Measurements from ENCODE around the gene KLRG1. TPM values are rescaled to one million over a fixed set of nuclear protein-coding genes. Genes with fewer than 3 reads are reported as not detected.

KLRG1 gene
- total and polyA plus RNA-seq, 4 donors, result 0.49 to 6.5 (median 1.6) TPM

DNA sequence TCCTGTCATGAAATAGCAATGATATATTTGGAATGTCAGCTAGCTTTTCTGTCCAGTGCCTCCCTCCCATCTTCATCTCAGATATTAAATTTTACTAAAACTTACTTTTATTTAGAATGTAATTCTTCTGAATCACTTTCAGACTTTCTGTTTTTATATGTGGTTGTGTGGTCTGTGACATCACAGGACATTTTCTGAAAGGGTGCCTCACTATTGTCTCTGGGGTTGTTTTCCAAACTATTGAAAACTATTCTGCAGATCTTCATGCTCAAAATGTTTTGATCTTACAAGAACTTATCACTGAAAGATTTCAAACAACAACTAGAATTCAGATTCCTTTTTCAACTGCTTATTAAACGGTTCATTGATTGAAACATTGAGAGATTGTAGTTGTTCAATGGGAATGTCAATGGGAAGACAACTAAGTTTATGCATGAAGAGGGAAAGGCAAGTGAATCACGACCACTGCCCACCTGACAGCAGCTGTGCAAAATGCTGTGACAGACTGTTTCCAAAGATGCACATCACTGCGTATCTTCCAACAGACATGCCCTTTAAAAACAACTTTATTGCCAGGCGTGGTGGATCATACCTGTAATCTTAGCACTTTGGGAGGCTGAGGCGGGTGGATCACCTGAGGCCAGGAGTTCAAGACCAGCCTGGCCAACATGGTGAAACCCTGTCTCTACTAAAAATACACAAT lies 51.3 kb downstream of the KLRG1 start:
- no peak overlapping the region for H3K9ac ChIP-seq (ENCODE audit: insufficient read depth in 1 of 2, low read length in 2 of 2)
- no peak overlapping the region for H3K27ac ChIP-seq (ENCODE audit: low read depth in 1 of 2, low read length in 1 of 2)
- H3K9me3 ChIP-seq (ENCODE audit: control insufficient read depth in 4 of 4, insufficient read depth in 3 of 4, low read length in 3 of 4), result no peaks in the 10 kb centered on the region
- no peak for ATAC-seq (ENCODE audit: insufficient read depth, low FRiP score)
- no peaks in the 10 kb centered on the region for H3K27me3 ChIP-seq (ENCODE audit: control insufficient read depth in 3 of 3, insufficient read depth in 3 of 3, low read length in 2 of 3)
- no peaks in the 10 kb centered on the region for H3K36me3 ChIP-seq (ENCODE audit: control insufficient read depth in 4 of 4, insufficient read depth in 4 of 4, low read length in 4 of 4)
- no peak for TF ChIP-seq CTCF (IDR thresholded peaks at IDR 0.05; ENCODE audit: control extremely low read depth, extremely low read depth)
- WGBS, 2 donors, result 82 to 85% methylated on average over 5 of the region's 5 CpGs
- H3K4me1 ChIP-seq (ENCODE audit: control insufficient read depth in 5 of 5, insufficient read depth in 5 of 5, low read length in 5 of 5), result no peaks in the 10 kb centered on the region
- no peak for DNase-seq
- H3K4me3 ChIP-seq, result no peak overlapping the region

- H3K4me3 ChIP-seq, result no peak overlapping the region
- no peak for TF ChIP-seq CTCF (IDR thresholded peaks at IDR 0.05; ENCODE audit: control extremely low read depth, extremely low read depth)
- no peaks in the 10 kb centered on the region for H3K4me1 ChIP-seq (ENCODE audit: control insufficient read depth in 5 of 5, insufficient read depth in 5 of 5, low read length in 5 of 5)
- no peak overlapping the region for H3K27ac ChIP-seq (ENCODE audit: low read depth in 1 of 2, low read length in 1 of 2)
- H3K9ac ChIP-seq (ENCODE audit: insufficient read depth in 1 of 2, low read length in 2 of 2), result no peak overlapping the region
- no peak for DNase-seq
- no peak for ATAC-seq (ENCODE audit: insufficient read depth, low FRiP score)
- WGBS, 2 donors, result 80 to 94% methylated on average over 1 of the region's 1 CpG
- H3K36me3 ChIP-seq (ENCODE audit: control insufficient read depth in 4 of 4, insufficient read depth in 4 of 4, low read length in 4 of 4), result no peaks in the 10 kb centered on the region
- no peaks in the 10 kb centered on the region for H3K9me3 ChIP-seq (ENCODE audit: control insufficient read depth in 4 of 4, insufficient read depth in 3 of 4, low read length in 3 of 4)
- H3K27me3 ChIP-seq (ENCODE audit: control insufficient read depth in 3 of 3, insufficient read depth in 3 of 3, low read length in 2 of 3), result no peaks in the 10 kb centered on the region
Measured at GRCh38 chr12:9041321-9041720, 52.0 kb downstream of the KLRG1 start.

- H3K9me3 ChIP-seq (ENCODE audit: control insufficient read depth in 4 of 4, insufficient read depth in 3 of 4, low read length in 3 of 4), result no peaks in the 10 kb centered on the region
- ATAC-seq (ENCODE audit: insufficient read depth, low FRiP score), result no peak
- H3K27ac ChIP-seq (ENCODE audit: low read depth in 1 of 2, low read length in 1 of 2), result no peak overlapping the region
- H3K36me3 ChIP-seq (ENCODE audit: control insufficient read depth in 4 of 4, insufficient read depth in 4 of 4, low read length in 4 of 4), result no peaks in the 10 kb centered on the region
- no peak overlapping the region for H3K4me3 ChIP-seq
- DNase-seq, result no peak
- H3K9ac ChIP-seq (ENCODE audit: insufficient read depth in 1 of 2, low read length in 2 of 2), result no peak overlapping the region
- WGBS, 2 donors, result 89 to 91% methylated on average over 2 of the region's 2 CpGs
- H3K4me1 ChIP-seq (ENCODE audit: control insufficient read depth in 5 of 5, insufficient read depth in 5 of 5, low read length in 5 of 5), result no peaks in the 10 kb centered on the region
- no peaks in the 10 kb centered on the region for H3K27me3 ChIP-seq (ENCODE audit: control insufficient read depth in 3 of 3, insufficient read depth in 3 of 3, low read length in 2 of 3)
- TF ChIP-seq CTCF (IDR thresholded peaks at IDR 0.05; ENCODE audit: control extremely low read depth, extremely low read depth), result no peak
Measured at GRCh38 chr12:9043766-9044165, 54.4 kb downstream of the KLRG1 start.

DNA sequence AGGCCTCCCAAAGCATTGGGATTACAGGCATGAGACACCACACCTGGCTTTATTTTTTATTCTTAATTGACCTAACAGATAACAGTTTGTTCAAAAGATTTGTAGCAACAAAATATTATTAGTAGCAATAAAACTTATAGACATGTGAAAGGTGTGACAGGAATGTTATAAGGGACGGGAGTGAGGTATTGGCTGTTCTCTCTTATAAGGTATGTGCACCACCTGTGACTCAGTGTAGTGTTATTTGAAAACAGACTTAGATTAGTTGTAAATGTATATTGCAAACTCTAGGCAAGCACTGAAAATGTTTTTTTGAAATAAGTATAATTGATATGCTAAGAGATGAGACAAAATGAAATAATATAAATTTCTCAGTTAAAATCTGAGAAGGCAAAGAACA lies 57.8 kb downstream of the KLRG1 start:
- no peaks in the 10 kb centered on the region for H3K36me3 ChIP-seq (ENCODE audit: control insufficient read depth in 4 of 4, insufficient read depth in 4 of 4, low read length in 4 of 4)
- no peak for ATAC-seq (ENCODE audit: insufficient read depth, low FRiP score)
- 98 to 99% methylated on average over 1 of the region's 1 CpG for WGBS, 2 donors

More for the DNA sequence above, 57.8 kb downstream of the KLRG1 start:
- H3K27me3 ChIP-seq (ENCODE audit: control insufficient read depth in 3 of 3, insufficient read depth in 3 of 3, low read length in 2 of 3), result no peaks in the 10 kb centered on the region
- no peak overlapping the region for H3K9ac ChIP-seq (ENCODE audit: insufficient read depth in 1 of 2, low read length in 2 of 2)
- H3K4me1 ChIP-seq (ENCODE audit: control insufficient read depth in 5 of 5, insufficient read depth in 5 of 5, low read length in 5 of 5), result no peaks in the 10 kb centered on the region
- no peak for TF ChIP-seq CTCF (IDR thresholded peaks at IDR 0.05; ENCODE audit: control extremely low read depth, extremely low read depth)
- H3K9me3 ChIP-seq (ENCODE audit: control insufficient read depth in 4 of 4, insufficient read depth in 3 of 4, low read length in 3 of 4), result no peaks in the 10 kb centered on the region
- no peak overlapping the region for H3K27ac ChIP-seq (ENCODE audit: low read depth in 1 of 2, low read length in 1 of 2)
- no peak overlapping the region for H3K4me3 ChIP-seq
- no peak for DNase-seq

Data from lung (tissue), 12 donors.